C4-2B (cell line): ENCODE data around the gene CDH8.

ENCODE experiments used
- CTCF ChIP-seq: fragments of 450-650 bp; conservative IDR thresholded peaks from 2 replicates; pipeline ENCODE4 v1.5.1; 2017; ENCODE audit warnings: mild to moderate bottlenecking
- ZFX ChIP-seq: fragments of 450-650 bp; IDR thresholded peaks from 2 replicates; pipeline ENCODE4 v1.6.1; 2017

GRCh38 chr16:62038225-62038624 is 2.0 kb upstream of the CDH8 start:
- TF ChIP-seq CTCF, result no peak
- TF ChIP-seq ZFX, result no peak
